Measurements from ENCODE around the gene NRXN3.

Gene NRXN3

DNA sequence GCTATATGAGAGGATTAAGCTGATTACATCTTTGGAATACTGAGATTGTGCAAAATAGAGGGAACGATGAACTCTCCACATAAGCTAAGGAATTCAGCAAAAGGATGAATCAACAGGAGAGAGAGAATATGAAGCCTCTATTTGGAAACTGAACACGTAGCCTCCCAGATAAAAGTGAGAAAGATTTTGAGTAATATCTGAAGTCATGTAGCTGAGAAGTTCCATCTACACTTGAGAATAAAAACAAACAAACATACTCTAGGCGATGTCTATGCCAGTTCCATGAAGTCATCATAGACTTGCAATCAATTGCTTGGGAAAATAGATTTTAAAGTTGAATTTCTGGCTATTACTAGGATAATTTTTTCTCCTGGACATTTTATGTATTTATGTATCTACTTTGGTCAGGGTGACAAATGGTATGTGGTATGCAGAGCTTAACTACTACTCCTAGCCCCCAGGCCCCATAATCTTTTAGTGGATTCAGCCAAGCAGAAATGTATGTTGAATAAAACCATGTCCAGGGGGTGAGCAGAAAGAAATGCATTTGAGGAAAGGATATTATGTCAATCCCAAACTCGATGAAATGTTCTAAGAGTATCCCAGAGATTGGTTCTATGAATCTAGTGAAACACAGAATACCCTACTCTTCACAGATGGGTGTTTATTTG, 1413.7 kb downstream of the NRXN3 start:
- no peak for DNase-seq (ENCODE audit: extremely low read depth, low read depth)
- TF ChIP-seq, protein P1, sequence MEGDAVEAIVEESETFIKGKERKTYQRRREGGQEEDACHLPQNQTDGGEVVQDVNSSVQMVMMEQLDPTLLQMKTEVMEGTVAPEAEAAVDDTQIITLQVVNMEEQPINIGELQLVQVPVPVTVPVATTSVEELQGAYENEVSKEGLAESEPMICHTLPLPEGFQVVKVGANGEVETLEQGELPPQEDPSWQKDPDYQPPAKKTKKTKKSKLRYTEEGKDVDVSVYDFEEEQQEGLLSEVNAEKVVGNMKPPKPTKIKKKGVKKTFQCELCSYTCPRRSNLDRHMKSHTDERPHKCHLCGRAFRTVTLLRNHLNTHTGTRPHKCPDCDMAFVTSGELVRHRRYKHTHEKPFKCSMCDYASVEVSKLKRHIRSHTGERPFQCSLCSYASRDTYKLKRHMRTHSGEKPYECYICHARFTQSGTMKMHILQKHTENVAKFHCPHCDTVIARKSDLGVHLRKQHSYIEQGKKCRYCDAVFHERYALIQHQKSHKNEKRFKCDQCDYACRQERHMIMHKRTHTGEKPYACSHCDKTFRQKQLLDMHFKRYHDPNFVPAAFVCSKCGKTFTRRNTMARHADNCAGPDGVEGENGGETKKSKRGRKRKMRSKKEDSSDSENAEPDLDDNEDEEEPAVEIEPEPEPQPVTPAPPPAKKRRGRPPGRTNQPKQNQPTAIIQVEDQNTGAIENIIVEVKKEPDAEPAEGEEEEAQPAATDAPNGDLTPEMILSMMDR (IDR thresholded peaks at IDR 0.05; ENCODE audit: low read depth, low read length, missing control alignments) = no peak
- no peak overlapping the region for H3K4me3 ChIP-seq (replicated peaks; ENCODE audit: low read depth, low read length)

DNA sequence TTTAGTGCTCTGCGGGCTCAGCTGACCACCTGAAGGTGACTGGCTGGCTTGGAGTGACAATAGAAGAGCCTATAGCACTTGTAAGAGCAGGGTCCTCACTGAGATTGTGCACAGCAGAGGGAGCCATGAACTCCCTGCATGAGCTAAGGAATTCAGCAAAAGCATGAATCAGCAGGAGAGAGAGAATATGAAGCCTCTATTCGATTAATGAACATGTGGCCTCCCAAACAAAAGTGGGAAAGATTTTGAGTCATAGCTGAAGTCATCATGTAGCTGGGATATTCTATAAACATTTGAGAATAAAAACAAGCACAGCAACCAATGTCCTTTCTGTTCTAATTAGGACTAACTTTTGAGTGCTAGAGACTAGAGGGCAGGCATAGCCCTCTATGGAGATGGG, 1414.5 kb downstream of the NRXN3 start:
- TF ChIP-seq, protein P1 (IDR thresholded peaks at IDR 0.05; ENCODE audit: low read depth, low read length, missing control alignments) = peak; percentile 55
- DNase-seq (ENCODE audit: extremely low read depth, low read depth) = peak; percentile 85
- H3K4me3 ChIP-seq (replicated peaks; ENCODE audit: low read depth, low read length) = no peak overlapping the region

DNA sequence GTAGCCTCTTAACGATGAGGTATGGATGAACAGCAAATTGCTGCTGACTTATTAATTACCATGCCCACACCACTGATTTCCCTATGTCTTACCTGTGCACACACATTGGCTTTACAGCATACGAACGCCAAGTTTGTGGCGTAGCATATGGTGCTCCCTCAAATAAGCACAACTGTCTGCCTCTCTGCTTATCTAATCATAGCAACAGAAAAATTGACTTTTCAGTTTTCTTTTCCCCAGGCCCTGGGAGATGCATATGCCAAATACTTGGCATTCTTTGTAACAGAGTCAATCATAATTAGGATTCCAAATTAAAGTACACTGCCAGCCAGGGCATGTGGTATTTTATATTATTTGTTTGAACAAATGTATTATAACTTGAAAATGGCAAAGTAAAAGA, 1415.7 kb downstream of the NRXN3 start:
- no peak overlapping the region for H3K4me3 ChIP-seq (replicated peaks; ENCODE audit: low read depth, low read length)
- TF ChIP-seq, protein P1 (IDR thresholded peaks at IDR 0.05; ENCODE audit: low read depth, low read length, missing control alignments) = no peak
- no peak for DNase-seq (ENCODE audit: extremely low read depth, low read depth)

DNA sequence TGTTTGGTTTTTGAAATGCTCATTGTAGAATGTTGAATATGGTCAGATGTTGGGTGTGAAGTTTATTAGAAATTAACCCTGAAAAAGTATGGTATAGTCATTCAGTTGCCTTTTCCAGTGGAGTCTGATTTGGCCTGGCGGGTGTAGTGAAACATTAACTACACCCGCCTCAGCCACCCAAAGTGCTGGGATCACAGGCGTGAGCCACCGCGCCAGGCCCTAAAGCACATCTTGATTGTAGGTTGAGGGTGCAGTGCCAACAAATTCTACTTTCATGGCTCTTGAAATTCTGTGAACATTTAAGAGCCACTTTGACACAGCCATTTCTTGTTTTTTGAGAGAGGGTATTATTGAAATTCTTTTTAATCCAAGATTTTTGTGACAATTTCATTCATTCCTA, 1416.2 kb downstream of the NRXN3 start:
- no peak for DNase-seq (ENCODE audit: extremely low read depth, low read depth)
- no peak overlapping the region for H3K4me3 ChIP-seq (replicated peaks; ENCODE audit: low read depth, low read length)
- TF ChIP-seq, protein P1 (IDR thresholded peaks at IDR 0.05; ENCODE audit: low read depth, low read length, missing control alignments) = no peak

DNA sequence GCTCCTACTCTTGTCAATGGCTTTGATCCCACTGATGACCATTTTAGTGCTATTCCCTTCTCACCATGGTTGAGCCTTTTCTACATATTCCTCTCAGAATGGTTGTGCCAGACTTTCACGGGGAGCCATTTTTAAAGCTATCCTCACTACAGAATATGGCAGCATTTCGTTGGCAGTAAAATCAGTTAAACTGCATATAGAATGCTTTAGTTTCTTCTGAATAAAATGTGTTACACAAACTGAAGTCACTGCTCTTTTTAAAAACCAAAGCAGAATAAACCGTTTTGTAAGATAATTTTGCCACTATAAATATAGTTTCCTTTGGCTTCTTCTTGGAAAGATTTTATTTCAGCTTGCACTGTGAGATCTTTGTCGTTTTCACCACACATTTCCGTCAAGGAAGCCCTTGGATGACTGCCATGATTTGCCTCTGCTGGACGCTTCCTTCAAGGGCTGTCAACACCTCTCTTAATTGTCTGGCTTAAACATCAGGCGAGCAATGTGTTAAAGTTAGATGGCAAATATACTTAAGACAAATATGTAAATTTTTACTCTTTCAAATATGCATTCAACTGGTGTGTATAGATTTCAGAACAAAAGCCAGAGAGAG, 1416.9 kb downstream of the NRXN3 start:
- H3K4me3 ChIP-seq (replicated peaks; ENCODE audit: low read depth, low read length) = no peak overlapping the region
- TF ChIP-seq, protein P1 (IDR thresholded peaks at IDR 0.05; ENCODE audit: low read depth, low read length, missing control alignments) = no peak
- no peak for DNase-seq (ENCODE audit: extremely low read depth, low read depth)

DNA sequence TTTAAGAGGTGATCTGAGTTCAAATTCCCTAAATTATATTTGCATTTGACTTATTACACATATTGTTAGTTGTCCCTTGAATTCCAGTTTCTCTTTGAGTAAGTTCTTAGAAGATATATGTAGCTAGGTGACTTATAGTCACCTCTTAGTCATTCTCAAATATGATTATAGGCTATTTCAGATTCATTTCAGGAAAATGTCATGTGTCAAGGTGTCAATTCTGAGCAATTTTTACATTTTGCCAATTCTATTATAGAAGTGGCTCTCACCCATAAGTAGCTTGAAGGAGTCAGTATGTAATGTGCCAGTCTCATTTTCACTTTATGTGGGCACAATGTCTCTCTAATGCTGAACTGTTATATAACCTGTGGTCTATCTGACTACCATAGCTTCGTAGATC, 1417.7 kb downstream of the NRXN3 start:
- TF ChIP-seq, protein P1 (IDR thresholded peaks at IDR 0.05; ENCODE audit: low read depth, low read length, missing control alignments) = no peak
- H3K4me3 ChIP-seq (replicated peaks; ENCODE audit: low read depth, low read length) = no peak overlapping the region
- no peak for DNase-seq (ENCODE audit: extremely low read depth, low read depth)

All from HFF-Myc (cell line).